Trophoblast cell (in vitro differentiated cells and primary cell): ENCODE measurements around the gene SDHA.
"Not testable (repeated sequence)": the region's sequence is repeated elsewhere in the genome, so short reads cannot be mapped to it uniquely, and the experiment has no call there.

ENCODE experiments used
- DNase-seq, 2 donors: peaks; one replicate each; pipeline ENCODE4 v3.0.0-alpha.2; 2016
- H2AFZ ChIP-seq: 2 replicates; pipeline ENCODE4 v1.6.1; 2013; ENCODE audit warnings: low read length, moderate library complexity, mild to moderate bottlenecking; ENCODE audit not compliant: insufficient read depth, poor library complexity
- H2AK5ac ChIP-seq: 2 replicates; pipeline ENCODE4 v1.6.1; 2013; ENCODE audit warnings: mild to moderate bottlenecking, low read length
- H2BK120ac ChIP-seq: 2 replicates; pipeline ENCODE4 v1.6.1; 2013; ENCODE audit warnings: low read length, mild to moderate bottlenecking, moderate library complexity; ENCODE audit not compliant: insufficient read depth, poor library complexity
- H2BK12ac ChIP-seq: 2 replicates; pipeline ENCODE4 v1.6.1; 2013; ENCODE audit warnings: mild to moderate bottlenecking, low read length, moderate library complexity
- H2BK5ac ChIP-seq: 2 replicates; pipeline ENCODE4 v1.6.1; 2013; ENCODE audit warnings: low read length, low read depth, moderate library complexity, mild to moderate bottlenecking; ENCODE audit not compliant: poor library complexity
- H3K14ac ChIP-seq: 2 replicates; pipeline ENCODE4 v1.6.1; 2013; ENCODE audit warnings: mild to moderate bottlenecking, low read length
- H3K18ac ChIP-seq: 2 replicates; pipeline ENCODE4 v1.6.1; 2013; ENCODE audit warnings: mild to moderate bottlenecking, low read length
- H3K23ac ChIP-seq: 2 replicates; pipeline ENCODE4 v1.6.1; 2013; ENCODE audit warnings: low read length
- H3K27ac ChIP-seq: 2 replicates; pipeline ENCODE4 v1.5.1; 2013; ENCODE audit warnings: low read depth, mild to moderate bottlenecking, inconsistent platforms, low read length, moderate library complexity
- H3K27me3 ChIP-seq: 2 replicates; pipeline ENCODE4 v1.6.1; 2013; ENCODE audit warnings: inconsistent platforms, mild to moderate bottlenecking, low read length, moderate library complexity; ENCODE audit not compliant: insufficient read depth
- H3K36me3 ChIP-seq, 2 experiments: 1 replicate in 1 of 2; 2 replicates in 1 of 2; pipeline ENCODE4 v1.6.1; 2013; ENCODE audit warnings: low read length in 2 of 2, mild to moderate bottlenecking in 2 of 2, moderate library complexity in 1 of 2; ENCODE audit not compliant: insufficient read depth in 2 of 2, control insufficient read depth in 1 of 2
- H3K4ac ChIP-seq: 2 replicates; pipeline ENCODE4 v1.6.1; 2013; ENCODE audit warnings: low read depth, mild to moderate bottlenecking, low read length, moderate library complexity
- H3K4me1 ChIP-seq, 2 experiments: 1 replicate in 1 of 2; 2 replicates in 1 of 2; pipeline ENCODE4 v1.6.1; 2013; ENCODE audit warnings: low read length in 2 of 2, mild to moderate bottlenecking in 2 of 2, moderate library complexity in 1 of 2; ENCODE audit not compliant: insufficient read depth in 2 of 2, control insufficient read depth in 1 of 2
- H3K4me2 ChIP-seq: 2 replicates; pipeline ENCODE4 v1.6.1; 2013; ENCODE audit warnings: inconsistent platforms, mild to moderate bottlenecking, low read length, moderate library complexity
- H3K4me3 ChIP-seq: 2 replicates; pipeline ENCODE4 v1.5.1; 2013; ENCODE audit warnings: mild to moderate bottlenecking, low read depth, low read length, inconsistent platforms
- H3K79me1 ChIP-seq: one replicate; pipeline ENCODE4 v1.6.1; 2013; ENCODE audit warnings: low read length
- H3K79me2 ChIP-seq: 2 replicates; pipeline ENCODE4 v1.6.1; 2013; ENCODE audit warnings: low read length, mild to moderate bottlenecking; ENCODE audit not compliant: control insufficient read depth, insufficient read depth, poor library complexity
- H3K9ac ChIP-seq: 2 replicates; pipeline ENCODE4 v1.6.1; 2013; ENCODE audit warnings: mild to moderate bottlenecking, low read length
- H3K9me3 ChIP-seq: 2 replicates; pipeline ENCODE4 v1.6.1; 2013; ENCODE audit warnings: low read depth, mild to moderate bottlenecking, control low read depth, inconsistent platforms, low read length; ENCODE audit not compliant: insufficient read depth
- H4K12ac ChIP-seq: 2 replicates; pipeline ENCODE4 v1.6.1; 2013; ENCODE audit warnings: low read depth, mild to moderate bottlenecking, low read length, moderate library complexity
- H4K8ac ChIP-seq: 2 replicates; pipeline ENCODE4 v1.6.1; 2013; ENCODE audit warnings: low read depth, mild to moderate bottlenecking, low read length, moderate library complexity
- H4K91ac ChIP-seq: one replicate; pipeline ENCODE4 v1.6.1; 2013; ENCODE audit warnings: low read depth, mild to moderate bottlenecking, low read length, moderate library complexity
- WGBS: extraction: QIAGEN DNeasy Blood & Tissue Kit; methylation state at CpG from one replicate; pipeline ENCODE4 v1.1.7; 2013; ENCODE audit warnings: missing lambda C conversion rate; ENCODE audit not compliant: insufficient read length, insufficient coverage; ENCODE audit errors: extremely low coverage; 5-methylcytosine and 5-hydroxymethylcytosine counted together

Gene SDHA

GRCh38 chr5:218457-219291 lies 554 bp downstream of the SDHA start:
- Histone ChIP-seq H4K12ac (peak overlapping the region; percentile 68), H3K4ac (peak overlapping the region; percentile 90), H2AFZ (peak overlapping the region; percentile 70), H3K79me1 (peaks cover 9% of the 10 kb centered on the region), H3K4me2 (peak overlapping the region; percentile 95), H3K27ac (peak overlapping the region; percentile 54), H3K23ac (no peak overlapping the region), H4K8ac (peak overlapping the region; percentile 75), H3K4me1 (peaks cover 0 to 3% of the 10 kb centered on the region in 2 experiments), H2BK120ac (peak overlapping the region; percentile 82), H2BK12ac (no peak overlapping the region), H3K36me3 (peaks cover 0 to 3% of the 10 kb centered on the region in 2 experiments), H4K91ac (peak overlapping the region; percentile 86), H2BK5ac (peak overlapping the region; percentile 75), H3K9me3 (no peaks in the 10 kb centered on the region), H3K14ac (peak overlapping the region; percentile 92), H3K4me3 (peak overlapping the region; percentile 96), H3K9ac (peak overlapping the region; percentile 93), H3K27me3 (no peaks in the 10 kb centered on the region), H3K79me2 (peaks cover 15% of the 10 kb centered on the region), H2AK5ac (peak overlapping the region; percentile 39), H3K18ac (peak overlapping the region; percentile 78)
- WGBS, result no CpG with 5 or more reads among the region's 73 CpGs
- peak; percentile 37 to 71 for DNase-seq

DNA sequence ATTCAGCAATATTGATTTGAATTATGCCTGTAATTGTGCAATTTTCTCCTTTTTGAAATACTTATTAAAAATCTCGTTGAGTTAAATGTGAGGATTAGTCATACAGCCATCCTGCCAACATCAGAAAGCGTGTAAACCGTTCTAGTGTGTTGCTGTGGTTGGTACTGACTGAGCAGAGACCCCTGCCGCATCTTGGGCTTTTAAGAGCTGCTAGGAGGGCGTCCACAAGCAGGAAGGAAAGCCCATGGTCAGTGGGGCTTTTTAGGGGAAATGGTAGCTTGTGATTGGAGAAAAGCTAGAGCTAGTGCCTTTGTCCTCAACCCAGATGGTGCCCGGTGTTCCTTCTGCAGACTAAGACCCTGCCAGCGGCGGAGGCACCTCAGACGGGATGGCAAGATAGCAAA lies 1.3 kb downstream of the SDHA start:
- H3K14ac ChIP-seq, result no peak overlapping the region
- H2BK120ac ChIP-seq, result no peak overlapping the region
- peaks cover 16% of the 10 kb centered on the region for H3K79me2 ChIP-seq
- H4K12ac ChIP-seq, result no peak overlapping the region
- H3K27me3 ChIP-seq, result no peaks in the 10 kb centered on the region
- peaks cover 0 to 3% of the 10 kb centered on the region in 2 experiments for H3K4me1 ChIP-seq
- peak overlapping the region; percentile 37 for H3K4me2 ChIP-seq
- WGBS, result no CpG with 5 or more reads among the region's 9 CpGs
- peaks cover 9% of the 10 kb centered on the region for H3K79me1 ChIP-seq
- H3K9ac ChIP-seq, result no peak overlapping the region
- H2BK12ac ChIP-seq, result no peak overlapping the region
- H3K4ac ChIP-seq, result peak overlapping the region; percentile 68
- H3K4me3 ChIP-seq, result no peak overlapping the region
- H2AFZ ChIP-seq, result no peak overlapping the region
- H4K91ac ChIP-seq, result no peak overlapping the region
- H2BK5ac ChIP-seq, result no peak overlapping the region
- no peak overlapping the region for H3K18ac ChIP-seq
- H3K9me3 ChIP-seq, result no peaks in the 10 kb centered on the region
- DNase-seq, result peak in 1 of 2 donors; percentile 18
- no peak overlapping the region for H4K8ac ChIP-seq
- H2AK5ac ChIP-seq, result no peak overlapping the region
- no peak overlapping the region for H3K27ac ChIP-seq
- peaks cover 6% of the 10 kb centered on the region in 2 experiments for H3K36me3 ChIP-seq
- no peak overlapping the region for H3K23ac ChIP-seq

- Histone ChIP-seq H3K4ac (no peak overlapping the region), H2AFZ (no peak overlapping the region), H3K9me3 (no peaks in the 10 kb centered on the region), H3K4me2 (no peak overlapping the region), H3K27ac (no peak overlapping the region), H3K18ac (no peak overlapping the region), H4K91ac (no peak overlapping the region), H2BK5ac (no peak overlapping the region), H2BK12ac (no peak overlapping the region), H3K23ac (no peak overlapping the region), H2BK120ac (no peak overlapping the region), H2AK5ac (no peak overlapping the region), H3K9ac (no peak overlapping the region), H3K79me1 (peaks cover 9% of the 10 kb centered on the region), H3K79me2 (peaks cover 16% of the 10 kb centered on the region), H3K14ac (no peak overlapping the region), H4K12ac (no peak overlapping the region), H3K27me3 (no peaks in the 10 kb centered on the region), H4K8ac (no peak overlapping the region), H3K4me1 (peaks cover 0 to 3% of the 10 kb centered on the region in 2 experiments), H3K36me3 (peaks cover 11 to 12% of the 10 kb centered on the region in 2 experiments), H3K4me3 (no peak overlapping the region)
- WGBS, result no CpG with 5 or more reads among the region's 4 CpGs
- DNase-seq, result no peak
Measured at GRCh38 chr5:219991-220390, 1.9 kb downstream of the SDHA start.

- not testable (repeated sequence) for H3K4me2 ChIP-seq, H2BK120ac ChIP-seq, H2AFZ ChIP-seq, H2BK12ac ChIP-seq, H3K4me3 ChIP-seq, H4K91ac ChIP-seq, H3K79me1 ChIP-seq, H2BK5ac ChIP-seq, H2AK5ac ChIP-seq, H3K27ac ChIP-seq, H3K9ac ChIP-seq, H3K23ac ChIP-seq, H3K4ac ChIP-seq, DNase-seq, H3K14ac ChIP-seq, H3K4me1 ChIP-seq, H4K8ac ChIP-seq, H3K18ac ChIP-seq, H3K27me3 ChIP-seq, H4K12ac ChIP-seq, H3K9me3 ChIP-seq
- H3K79me2 ChIP-seq, result peaks cover 14% of the 10 kb centered on the region
- no CpG with 5 or more reads among the region's 6 CpGs for WGBS
- peaks cover 36 to 38% of the 10 kb centered on the region in 2 experiments for H3K36me3 ChIP-seq
Measured at GRCh38 chr5:222951-223715, 5.0 kb downstream of the SDHA start.
